Smooth muscle cell (in vitro differentiated cells): ENCODE data around the gene CCDC30. TPM values are rescaled to one million over a fixed set of nuclear protein-coding genes. Genes with fewer than 3 reads are reported as not detected.

Experiments used
- DNase-seq: peaks from one replicate; lab custom pipeline; 2025; ENCODE audit not compliant: unreplicated experiment; lab: John Stamatoyannopoulos, UW
- H2AFZ ChIP-seq: fragments of 200-600 bp; sonication (generic); 2 replicates; pipeline ENCODE4 v1.6.0; 2016; ENCODE audit warnings: antibody characterized with exemption, low read depth, mild to moderate bottlenecking
- H3F3A ChIP-seq: fragments of 200-600 bp; sonication (generic); 2 replicates; pipeline ENCODE4 v1.6.0; 2017; ENCODE audit warnings: antibody characterized with exemption, low read depth
- H3K27ac ChIP-seq: fragments of 200-600 bp; sonication (generic); 2 replicates; pipeline ENCODE4 v1.5.1; 2016; ENCODE audit warnings: low read depth, mild to moderate bottlenecking
- H3K27me3 ChIP-seq: fragments of 200-600 bp; sonication (generic); 2 replicates; pipeline ENCODE4 v1.6.1; 2016; ENCODE audit warnings: low read depth, mild to moderate bottlenecking
- H3K36me3 ChIP-seq: fragments of 200-600 bp; sonication (generic); 2 replicates; pipeline ENCODE4 v1.5.1; 2016; ENCODE audit warnings: low read depth
- H3K4me1 ChIP-seq: fragments of 200-600 bp; sonication (generic); 2 replicates; pipeline ENCODE4 v1.5.1; 2016; ENCODE audit warnings: low read depth
- H3K4me2 ChIP-seq: fragments of 200-600 bp; sonication (generic); 2 replicates; pipeline ENCODE4 v1.6.0; 2016; ENCODE audit warnings: mild to moderate bottlenecking
- H3K4me3 ChIP-seq: fragments of 200-600 bp; sonication (generic); 2 replicates; pipeline ENCODE4 v1.5.1; 2016; ENCODE audit warnings: mild to moderate bottlenecking
- H3K79me2 ChIP-seq: fragments of 200-600 bp; sonication (generic); 2 replicates; pipeline ENCODE4 v1.6.0; 2016; ENCODE audit warnings: low read depth, mild to moderate bottlenecking
- H3K9ac ChIP-seq: fragments of 200-600 bp; sonication (generic); 2 replicates; pipeline ENCODE4 v1.6.0; 2016; ENCODE audit warnings: low read depth
- H3K9me3 ChIP-seq: fragments of 200-600 bp; sonication (generic); replicated peaks from 2 replicates; pipeline ENCODE4 v1.5.1; 2016; ENCODE audit warnings: low read depth
- H4K20me1 ChIP-seq: fragments of 200-600 bp; sonication (generic); 2 replicates; pipeline ENCODE4 v1.6.0; 2016; ENCODE audit warnings: low read depth
- WGBS: methylation state at CpG from one replicate; pipeline ENCODE4 v1.1.7; 2016; ENCODE audit warnings: low lambda C conversion rate; 5-methylcytosine and 5-hydroxymethylcytosine counted together
- polyA plus RNA-seq: library from polyadenylated mRNA; unstranded; fragments of >200 nt; fragmentation: Nextera tagmentation; extraction: Ambion mirVana; gene quantifications from 2 replicates; pipeline ENCODE4 v1.2.1, GENCODE V29; 2016
- total RNA-seq: library from RNA; depleted of rRNA; stranded (reverse); fragments of >200 nt; gene quantifications from 2 replicates; pipeline ENCODE4 v1.2.3, GENCODE V29; 2014
- TF ChIP-seq, protein P1 (sequence below): fragments of 200-600 bp; sonication (generic); IDR thresholded peaks from 2 replicates; pipeline ENCODE4 v1.5.1; 2017; ENCODE audit warnings: borderline replicate concordance, mild to moderate bottlenecking, antibody characterized with exemption; ENCODE audit not compliant: insufficient read depth, poor library complexity, severe bottlenecking

The CCDC30 gene
- total and polyA plus RNA-seq, 2 experiments from 2014 or later, result 1.2 to 1.6 TPM

DNA sequence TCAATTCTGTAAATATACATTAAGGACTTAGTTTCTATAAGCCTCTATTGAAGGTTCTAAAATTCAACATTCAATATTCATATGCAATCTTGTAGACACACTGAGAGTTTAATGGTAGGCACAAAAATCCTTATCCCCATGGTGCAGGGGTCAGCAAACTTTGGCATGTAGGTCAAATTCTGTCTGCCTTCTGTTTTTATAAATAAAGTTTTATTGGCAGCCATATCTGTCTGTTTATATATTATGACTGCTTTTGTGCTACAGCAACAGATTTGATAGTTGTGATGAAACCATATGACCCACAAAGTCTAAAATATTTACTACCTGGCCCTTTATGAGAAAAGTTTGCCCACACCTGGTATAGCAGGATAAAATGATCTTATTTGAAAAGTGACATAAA lies 104.0 kb downstream of the CCDC30 start:
- no peaks in the 10 kb centered on the region for H3K4me1 ChIP-seq
- no peaks in the 10 kb centered on the region for H3K79me2 ChIP-seq
- no peak for DNase-seq
- H3F3A ChIP-seq, result no peaks in the 10 kb centered on the region
- H3K36me3 ChIP-seq, result no peaks in the 10 kb centered on the region
- H3K9me3 ChIP-seq, result no peaks in the 10 kb centered on the region
- H3K4me2 ChIP-seq, result no peak overlapping the region
- no peaks in the 10 kb centered on the region for H4K20me1 ChIP-seq
- no peak overlapping the region for H3K4me3 ChIP-seq
- no peak overlapping the region for H3K27ac ChIP-seq
- no peaks in the 10 kb centered on the region for H3K27me3 ChIP-seq
- H2AFZ ChIP-seq, result no peak overlapping the region
- TF ChIP-seq, protein P1, sequence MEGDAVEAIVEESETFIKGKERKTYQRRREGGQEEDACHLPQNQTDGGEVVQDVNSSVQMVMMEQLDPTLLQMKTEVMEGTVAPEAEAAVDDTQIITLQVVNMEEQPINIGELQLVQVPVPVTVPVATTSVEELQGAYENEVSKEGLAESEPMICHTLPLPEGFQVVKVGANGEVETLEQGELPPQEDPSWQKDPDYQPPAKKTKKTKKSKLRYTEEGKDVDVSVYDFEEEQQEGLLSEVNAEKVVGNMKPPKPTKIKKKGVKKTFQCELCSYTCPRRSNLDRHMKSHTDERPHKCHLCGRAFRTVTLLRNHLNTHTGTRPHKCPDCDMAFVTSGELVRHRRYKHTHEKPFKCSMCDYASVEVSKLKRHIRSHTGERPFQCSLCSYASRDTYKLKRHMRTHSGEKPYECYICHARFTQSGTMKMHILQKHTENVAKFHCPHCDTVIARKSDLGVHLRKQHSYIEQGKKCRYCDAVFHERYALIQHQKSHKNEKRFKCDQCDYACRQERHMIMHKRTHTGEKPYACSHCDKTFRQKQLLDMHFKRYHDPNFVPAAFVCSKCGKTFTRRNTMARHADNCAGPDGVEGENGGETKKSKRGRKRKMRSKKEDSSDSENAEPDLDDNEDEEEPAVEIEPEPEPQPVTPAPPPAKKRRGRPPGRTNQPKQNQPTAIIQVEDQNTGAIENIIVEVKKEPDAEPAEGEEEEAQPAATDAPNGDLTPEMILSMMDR, result no peak
- H3K9ac ChIP-seq, result no peak overlapping the region

DNA sequence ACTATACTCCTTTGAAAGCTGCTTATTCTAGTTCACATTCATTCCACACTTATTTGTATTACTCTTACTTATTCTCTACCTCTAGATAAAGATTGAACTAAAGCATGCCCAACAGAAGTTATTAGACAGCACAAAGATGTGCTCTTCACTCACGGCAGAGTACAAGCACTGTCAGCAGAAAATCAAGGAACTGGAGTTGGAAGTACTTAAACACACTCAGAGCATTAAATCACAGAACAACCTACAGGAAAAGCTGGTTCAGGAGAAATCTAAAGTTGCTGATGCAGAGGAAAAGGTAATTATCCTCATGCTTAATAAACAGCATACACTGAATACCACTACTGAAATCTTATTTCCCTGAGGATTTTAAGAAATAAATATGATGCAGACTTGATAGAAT lies 113.8 kb downstream of the CCDC30 start:
- H3K79me2 ChIP-seq, result no peaks in the 10 kb centered on the region
- DNase-seq, result no peak
- H3K4me3 ChIP-seq, result no peak overlapping the region
- no peaks in the 10 kb centered on the region for H3K4me1 ChIP-seq
- H3F3A ChIP-seq, result no peaks in the 10 kb centered on the region
- no peaks in the 10 kb centered on the region for H3K27me3 ChIP-seq
- H3K9ac ChIP-seq, result no peak overlapping the region
- H4K20me1 ChIP-seq, result no peaks in the 10 kb centered on the region
- no peaks in the 10 kb centered on the region for H3K36me3 ChIP-seq
- WGBS, result 69% methylated on average over 1 of the region's 1 CpG
- no peak overlapping the region for H3K27ac ChIP-seq
- no peaks in the 10 kb centered on the region for H3K9me3 ChIP-seq
- no peak overlapping the region for H3K4me2 ChIP-seq
- TF ChIP-seq, protein P1, result no peak
- no peak overlapping the region for H2AFZ ChIP-seq

DNA sequence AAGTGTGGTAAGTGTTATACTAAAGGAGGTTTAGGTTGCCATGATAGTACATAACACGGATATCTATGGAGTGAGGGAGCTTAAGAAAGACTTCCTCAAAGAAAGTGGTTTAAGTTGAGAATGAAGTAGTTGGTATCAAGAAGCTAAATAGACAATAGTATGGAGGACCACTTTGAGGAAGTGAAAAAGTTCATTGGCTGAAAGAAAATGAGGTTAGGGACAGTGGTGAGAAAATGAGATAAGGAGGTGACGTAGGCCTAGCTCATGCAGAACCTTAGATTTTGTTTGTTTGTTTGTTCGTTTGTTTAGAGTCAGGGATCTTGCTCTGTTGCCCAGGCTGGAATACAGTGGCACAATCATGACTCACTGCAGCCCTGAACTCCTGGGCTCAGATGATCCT lies 122.9 kb downstream of the CCDC30 start:
- no peaks in the 10 kb centered on the region for H3K27me3 ChIP-seq
- no peak overlapping the region for H3K9ac ChIP-seq
- no peaks in the 10 kb centered on the region for H3K4me1 ChIP-seq
- TF ChIP-seq, protein P1, result no peak
- no peak overlapping the region for H3K4me3 ChIP-seq
- no peaks in the 10 kb centered on the region for H3F3A ChIP-seq
- 68% methylated on average over 3 of the region's 3 CpGs for WGBS
- H3K27ac ChIP-seq, result no peak overlapping the region
- DNase-seq, result no peak
- H3K79me2 ChIP-seq, result no peaks in the 10 kb centered on the region
- no peak overlapping the region for H2AFZ ChIP-seq
- H3K36me3 ChIP-seq, result no peaks in the 10 kb centered on the region
- H3K4me2 ChIP-seq, result no peak overlapping the region
- H4K20me1 ChIP-seq, result no peaks in the 10 kb centered on the region
- peaks cover 7% of the 10 kb centered on the region for H3K9me3 ChIP-seq

DNA sequence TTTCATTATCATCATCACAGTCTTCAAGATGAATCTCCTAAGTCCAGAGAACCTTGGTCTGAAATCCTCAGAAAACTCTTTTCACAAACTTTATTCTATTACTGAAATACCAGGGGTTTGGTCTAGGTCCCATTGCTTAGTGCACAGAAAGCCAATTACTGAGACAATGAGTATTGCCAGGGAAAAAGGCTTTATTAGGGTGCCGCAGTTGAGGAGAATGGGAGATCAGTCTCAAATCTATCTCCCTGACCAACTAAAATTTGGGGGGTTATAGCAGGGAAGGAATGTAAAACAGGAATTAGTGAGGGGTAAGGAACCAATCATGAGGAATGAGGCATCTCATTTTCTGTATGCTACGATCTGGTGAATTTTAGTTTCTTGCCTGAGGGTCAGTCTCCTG lies 124.7 kb downstream of the CCDC30 start:
- Histone ChIP-seq H3K9ac (no peak overlapping the region), H3K4me2 (no peak overlapping the region), H3K9me3 (peaks cover 7% of the 10 kb centered on the region), H3K4me3 (no peak overlapping the region), H3K27me3 (no peaks in the 10 kb centered on the region), H4K20me1 (no peaks in the 10 kb centered on the region), H3K4me1 (no peaks in the 10 kb centered on the region), H3K27ac (no peak overlapping the region), H2AFZ (no peak overlapping the region), H3F3A (no peaks in the 10 kb centered on the region), H3K79me2 (no peaks in the 10 kb centered on the region), H3K36me3 (no peaks in the 10 kb centered on the region)
- TF ChIP-seq, protein P1, result no peak
- WGBS, result 98% methylated on average over 2 of the region's 2 CpGs
- no peak for DNase-seq
